Panc1 (cell line): ENCODE data around the gene NME4. TPM values are rescaled to one million over a fixed set of nuclear protein-coding genes. Genes with fewer than 3 reads are reported as not detected.
A peak's percentile ranks its signal among the peaks of the same experiment; 100 is the strongest.

Experiments used
- ATAC-seq: fragments of 200-7000 bp; cut with Tn5 transposase; 2 replicates; pipeline ENCODE4 v1.9.1; 2020; ENCODE audit warnings: mild to moderate bottlenecking, moderate library complexity
- BruUV-seq: library from RNA; stranded (reverse); fragments of 400-500 nt; replicated peaks from 2 replicates; lab custom pipeline; 2021; lab: Mats Ljungman, UMichigan
- CTCF ChIA-PET: fragments of 300-600 bp; sonication (Branson Sonifier 250); formaldehyde crosslinking; loops from one replicate; lab custom pipeline; 2022; ENCODE audit warnings: antibody characterized with exemption; lab: Charles Lee
- POLR2A ChIA-PET: fragments of 300-600 bp; sonication (Branson Sonifier 250); formaldehyde crosslinking; loops from one replicate; lab custom pipeline; 2022; ENCODE audit warnings: antibody characterized with exemption; lab: Charles Lee
- DNase-seq: peaks from one replicate; pipeline ENCODE4 v3.0.0-alpha.2; 2010; ENCODE audit warnings: low read depth, low spot score
- H3K27ac ChIP-seq: 2 replicates; pipeline ENCODE4 v1.5.1; 2011; ENCODE audit warnings: mild to moderate bottlenecking, low read length, inconsistent platforms
- H3K27me3 ChIP-seq: fragments of 200-500 bp; sonication (Bioruptor generic); 2 replicates; pipeline ENCODE4 v1.6.0; 2014; ENCODE audit warnings: low read length, inconsistent platforms; ENCODE audit not compliant: control insufficient read depth, insufficient read depth
- H3K36me3 ChIP-seq: fragments of 200-500 bp; sonication (Bioruptor generic); 2 replicates; pipeline ENCODE4 v1.5.1; 2014; ENCODE audit warnings: inconsistent platforms, mild to moderate bottlenecking, low read length, moderate library complexity; ENCODE audit not compliant: control insufficient read depth, insufficient read depth
- H3K4me1 ChIP-seq: 2 replicates; pipeline ENCODE4 v1.5.1; 2011; ENCODE audit warnings: inconsistent platforms, mild to moderate bottlenecking, low read length, moderate library complexity; ENCODE audit not compliant: control insufficient read depth, insufficient read depth
- H3K4me3 ChIP-seq, 2 experiments: 2 replicates each; pipeline ENCODE4 v1.5.1; 2011 to 2012; ENCODE audit warnings: low read depth in 2 of 2, low read length in 2 of 2, mild to moderate bottlenecking in 2 of 2, inconsistent platforms in 1 of 2, moderate library complexity in 1 of 2
- H3K9me3 ChIP-seq: fragments of 200-500 bp; sonication (Bioruptor generic); 2 replicates; pipeline ENCODE4 v1.5.1; 2014; ENCODE audit warnings: low read depth, mild to moderate bottlenecking, inconsistent platforms, low read length, moderate library complexity; ENCODE audit not compliant: control insufficient read depth, insufficient read depth
- POLR2AphosphoS5 ChIP-seq: IDR thresholded peaks from 2 replicates; pipeline ENCODE4 v1.6.1; 2012; ENCODE audit warnings: mild to moderate bottlenecking, low read depth, low read length, moderate library complexity
- SIN3A ChIP-seq: IDR thresholded peaks from 2 replicates; pipeline ENCODE4 v1.6.1; 2012; ENCODE audit warnings: low read depth, mild to moderate bottlenecking, low read length, moderate library complexity, borderline replicate concordance; ENCODE audit not compliant: insufficient read depth
- TCF7L2 ChIP-seq: IDR thresholded peaks from 2 replicates; pipeline ENCODE4 v1.6.1; 2011; ENCODE audit warnings: mild to moderate bottlenecking, low read depth, low read length, inconsistent platforms
- in situ Hi-C: cut with HindIII; loops from 2 replicates; pipeline ENCODE4 v1.10.0; 2016; ENCODE audit warnings: low sequenced_read_pairs, low pct_unique_long_range_greater_than_20kb
- intact Hi-C: fragments of 100-400 bp; cut with micrococcal nuclease; formaldehyde crosslinking; loops from one replicate; pipeline ENCODE4 v1.10.0; 2022; ENCODE audit not compliant: unreplicated experiment
- total RNA-seq: library from RNA; stranded (reverse); gene quantifications from one replicate; pipeline ENCODE4 v1.2.1, GENCODE V29; 2021; ENCODE audit not compliant: unreplicated experiment
- TF ChIP-seq, protein P1 (sequence below): fragments of 450-650 bp; IDR thresholded peaks from 2 replicates; pipeline ENCODE4 v1.5.1; 2017; ENCODE audit warnings: mild to moderate bottlenecking
- TF ChIP-seq, protein P2 (sequence below), 2 experiments: IDR thresholded peaks; 2 replicates each; pipeline ENCODE4 v1.6.1; 2011 to 2012; ENCODE audit warnings: low read depth in 2 of 2, control low read depth in 1 of 2, low read length in 1 of 2, mild to moderate bottlenecking in 1 of 2, moderate library complexity in 1 of 2; ENCODE audit not compliant: insufficient read depth in 1 of 2

The NME4 gene
- total RNA-seq, 1 experiment from 2014 or later: 500 TPM

GRCh38 chr16:410516-411178 lies 13.6 kb downstream of the NME4 start:
- ChIA-PET CTCF (no interaction called here), POLR2A (no interaction called here)
- Histone ChIP-seq H3K4me1 (no peaks in the 10 kb centered on the region), H3K9me3 (no peaks in the 10 kb centered on the region), H3K27me3 (no peaks in the 10 kb centered on the region), H3K4me3 (no peak overlapping the region), H3K36me3 (no peaks in the 10 kb centered on the region; the same call in 1 of the 2 replicates), H3K27ac (no peak overlapping the region)
- intact Hi-C loops: no loop called here
- BruUV-seq: no TSS peak
- TF ChIP-seq TCF7L2 (no peak), SIN3A (no peak), POLR2AphosphoS5 (no peak)
- TF ChIP-seq, protein P1, sequence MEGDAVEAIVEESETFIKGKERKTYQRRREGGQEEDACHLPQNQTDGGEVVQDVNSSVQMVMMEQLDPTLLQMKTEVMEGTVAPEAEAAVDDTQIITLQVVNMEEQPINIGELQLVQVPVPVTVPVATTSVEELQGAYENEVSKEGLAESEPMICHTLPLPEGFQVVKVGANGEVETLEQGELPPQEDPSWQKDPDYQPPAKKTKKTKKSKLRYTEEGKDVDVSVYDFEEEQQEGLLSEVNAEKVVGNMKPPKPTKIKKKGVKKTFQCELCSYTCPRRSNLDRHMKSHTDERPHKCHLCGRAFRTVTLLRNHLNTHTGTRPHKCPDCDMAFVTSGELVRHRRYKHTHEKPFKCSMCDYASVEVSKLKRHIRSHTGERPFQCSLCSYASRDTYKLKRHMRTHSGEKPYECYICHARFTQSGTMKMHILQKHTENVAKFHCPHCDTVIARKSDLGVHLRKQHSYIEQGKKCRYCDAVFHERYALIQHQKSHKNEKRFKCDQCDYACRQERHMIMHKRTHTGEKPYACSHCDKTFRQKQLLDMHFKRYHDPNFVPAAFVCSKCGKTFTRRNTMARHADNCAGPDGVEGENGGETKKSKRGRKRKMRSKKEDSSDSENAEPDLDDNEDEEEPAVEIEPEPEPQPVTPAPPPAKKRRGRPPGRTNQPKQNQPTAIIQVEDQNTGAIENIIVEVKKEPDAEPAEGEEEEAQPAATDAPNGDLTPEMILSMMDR: no peak
- TF ChIP-seq, protein P2, sequence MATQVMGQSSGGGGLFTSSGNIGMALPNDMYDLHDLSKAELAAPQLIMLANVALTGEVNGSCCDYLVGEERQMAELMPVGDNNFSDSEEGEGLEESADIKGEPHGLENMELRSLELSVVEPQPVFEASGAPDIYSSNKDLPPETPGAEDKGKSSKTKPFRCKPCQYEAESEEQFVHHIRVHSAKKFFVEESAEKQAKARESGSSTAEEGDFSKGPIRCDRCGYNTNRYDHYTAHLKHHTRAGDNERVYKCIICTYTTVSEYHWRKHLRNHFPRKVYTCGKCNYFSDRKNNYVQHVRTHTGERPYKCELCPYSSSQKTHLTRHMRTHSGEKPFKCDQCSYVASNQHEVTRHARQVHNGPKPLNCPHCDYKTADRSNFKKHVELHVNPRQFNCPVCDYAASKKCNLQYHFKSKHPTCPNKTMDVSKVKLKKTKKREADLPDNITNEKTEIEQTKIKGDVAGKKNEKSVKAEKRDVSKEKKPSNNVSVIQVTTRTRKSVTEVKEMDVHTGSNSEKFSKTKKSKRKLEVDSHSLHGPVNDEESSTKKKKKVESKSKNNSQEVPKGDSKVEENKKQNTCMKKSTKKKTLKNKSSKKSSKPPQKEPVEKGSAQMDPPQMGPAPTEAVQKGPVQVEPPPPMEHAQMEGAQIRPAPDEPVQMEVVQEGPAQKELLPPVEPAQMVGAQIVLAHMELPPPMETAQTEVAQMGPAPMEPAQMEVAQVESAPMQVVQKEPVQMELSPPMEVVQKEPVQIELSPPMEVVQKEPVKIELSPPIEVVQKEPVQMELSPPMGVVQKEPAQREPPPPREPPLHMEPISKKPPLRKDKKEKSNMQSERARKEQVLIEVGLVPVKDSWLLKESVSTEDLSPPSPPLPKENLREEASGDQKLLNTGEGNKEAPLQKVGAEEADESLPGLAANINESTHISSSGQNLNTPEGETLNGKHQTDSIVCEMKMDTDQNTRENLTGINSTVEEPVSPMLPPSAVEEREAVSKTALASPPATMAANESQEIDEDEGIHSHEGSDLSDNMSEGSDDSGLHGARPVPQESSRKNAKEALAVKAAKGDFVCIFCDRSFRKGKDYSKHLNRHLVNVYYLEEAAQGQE (IDR thresholded peaks at IDR 0.05; ENCODE audit: insufficient read depth in 1 of 2, low read depth in 2 of 2, low read length in 1 of 2): no peak
- DNase-seq (no peak), ATAC-seq (no peak)
- in situ Hi-C loops: no loop called here

GRCh38 chr16:411576-412265 lies 14.7 kb downstream of the NME4 start:
- in situ Hi-C loops: no loop called here
- TSS peak; percentile 80 for BruUV-seq
- ATAC-seq: no peak
- no peak for DNase-seq
- ChIA-PET CTCF (no interaction called here), POLR2A (no interaction called here)
- Histone ChIP-seq H3K4me1 (no peaks in the 10 kb centered on the region), H3K4me3 (no peak overlapping the region), H3K9me3 (no peaks in the 10 kb centered on the region), H3K27ac (no peak overlapping the region), H3K27me3 (no peaks in the 10 kb centered on the region), H3K36me3 (no peaks in the 10 kb centered on the region; the same call in 1 of the 2 replicates)
- TF ChIP-seq, protein P2 (IDR thresholded peaks at IDR 0.05; ENCODE audit: insufficient read depth in 1 of 2, low read depth in 2 of 2, low read length in 1 of 2): no peak
- intact Hi-C loops: no loop called here
